Measurements from ENCODE around the gene KCNN3.
"Not testable (repeated sequence)": the region's sequence is repeated elsewhere in the genome, so short reads cannot be mapped to it uniquely, and the experiment has no call there.

The KCNN3 gene

GRCh38 chr1:154870115-154870571 is at the start of gene KCNN3:
KCNN3 (minus strand) TSS chr1:154870281; CDS start chr1:154869964, 317 bp downstream.
- peak; percentile 53 to 72 for DNase-seq (ENCODE audit: low read depth in 2 of 2)

- no peak for DNase-seq (ENCODE audit: low read depth in 2 of 2)
These were observed 43.2 kb upstream of the KCNN3 start for GRCh38 chr1:154913273-154913672.

- no peak for DNase-seq (ENCODE audit: low read depth in 2 of 2)
These were observed 42.7 kb upstream of the KCNN3 start for GRCh38 chr1:154912755-154913154.

- no peak for DNase-seq (ENCODE audit: low read depth in 2 of 2)
These were observed 41.8 kb upstream of the KCNN3 start for GRCh38 chr1:154911691-154912550.

- DNase-seq (ENCODE audit: low read depth in 2 of 2), result no peak
These were observed 40.8 kb upstream of the KCNN3 start for GRCh38 chr1:154910851-154911250.

GRCh38 chr1:154908937-154909336 is 38.9 kb upstream of the KCNN3 start:
- no peak for DNase-seq (ENCODE audit: low read depth in 2 of 2)

GRCh38 chr1:154908129-154908528 is 38.0 kb upstream of the KCNN3 start:
- not testable (repeated sequence) for DNase-seq (ENCODE audit: low read depth in 2 of 2)

- no peak for DNase-seq (ENCODE audit: low read depth in 2 of 2)
These were observed 36.6 kb upstream of the KCNN3 start for GRCh38 chr1:154906621-154907081.

- DNase-seq (ENCODE audit: low read depth in 2 of 2), result no peak
These were observed 33.0 kb upstream of the KCNN3 start for GRCh38 chr1:154902938-154903566.

GRCh38 chr1:154901591-154901990 is 31.5 kb upstream of the KCNN3 start:
- DNase-seq (ENCODE audit: low read depth in 2 of 2), result no peak

- no peak for DNase-seq (ENCODE audit: low read depth in 2 of 2)
These were observed 29.0 kb upstream of the KCNN3 start for GRCh38 chr1:154899041-154899440.

GRCh38 chr1:154896771-154897286 is 26.7 kb upstream of the KCNN3 start:
- DNase-seq (ENCODE audit: low read depth in 2 of 2), result no peak

GRCh38 chr1:154895798-154896197 is 25.7 kb upstream of the KCNN3 start:
- DNase-seq (ENCODE audit: low read depth in 2 of 2), result no peak

GRCh38 chr1:154891452-154891851 is 21.4 kb upstream of the KCNN3 start:
- DNase-seq (ENCODE audit: low read depth in 2 of 2), result no peak

GRCh38 chr1:154888757-154889156 is 18.7 kb upstream of the KCNN3 start:
- no peak for DNase-seq (ENCODE audit: low read depth in 2 of 2)

GRCh38 chr1:154886281-154887015 is 16.4 kb upstream of the KCNN3 start:
- no peak for DNase-seq (ENCODE audit: low read depth in 2 of 2)

GRCh38 chr1:154884869-154885701 is 15.0 kb upstream of the KCNN3 start:
- no peak for DNase-seq (ENCODE audit: low read depth in 2 of 2)

- no peak for DNase-seq (ENCODE audit: low read depth in 2 of 2)
These were observed 14.1 kb upstream of the KCNN3 start for GRCh38 chr1:154883919-154884868.

- no peak for DNase-seq (ENCODE audit: low read depth in 2 of 2)
These were observed 11.9 kb upstream of the KCNN3 start for GRCh38 chr1:154881820-154882535.

Data from stimulated activated CD4-positive, alpha-beta T cell treated with anti-CD3 and anti-CD28 coated beads, Interleukin-15, amount 100 ng/mL, for 48 hours (primary cell).